PC-3 (cell line): ENCODE data around the gene SPPL2C.
A peak's percentile ranks its signal among the peaks of the same experiment; 100 is the strongest.

ENCODE experiments used
- CTCF ChIP-seq: fragments of 300-600 bp; sonication (generic); conservative IDR thresholded peaks from 2 replicates; pipeline ENCODE4 v1.5.1; 2017; ENCODE audit warnings: antibody characterized with exemption, low read depth, mild to moderate bottlenecking, low read length
- EZH2 ChIP-seq: fragments of 300-600 bp; sonication (generic); IDR thresholded peaks from one replicate; pipeline ENCODE4 v1.6.1; 2017; ENCODE audit warnings: antibody characterized with exemption, mild to moderate bottlenecking, low read length; ENCODE audit not compliant: unreplicated experiment
- EZH2phosphoT487 ChIP-seq: fragments of 300-600 bp; sonication (generic); IDR thresholded peaks from 2 replicates; pipeline ENCODE4 v1.6.1; 2018; ENCODE audit warnings: mild to moderate bottlenecking, antibody characterized with exemption, low read length, borderline replicate concordance

GRCh38 chr17:45889579-45889978 lies 44.9 kb downstream of the SPPL2C start:
- TF ChIP-seq CTCF (peak; percentile 44), EZH2 (no peak), EZH2phosphoT487 (no peak)
